Mesodermal cell (in vitro differentiated cells): ENCODE measurements around the gene SWT1.

Experiments used
- H3K27ac ChIP-seq: 2 replicates; pipeline ENCODE4 v1.7.0; 2013; ENCODE audit warnings: mild to moderate bottlenecking, low read depth, low read length, moderate library complexity; ENCODE audit not compliant: severe bottlenecking
- H3K36me3 ChIP-seq: 2 replicates; pipeline ENCODE4 v1.7.1; 2013; ENCODE audit warnings: mild to moderate bottlenecking, low read length, moderate library complexity; ENCODE audit not compliant: control insufficient read depth, insufficient read depth
- H3K4me1 ChIP-seq: one replicate; pipeline ENCODE4 v1.7.1; 2013; ENCODE audit warnings: mild to moderate bottlenecking, low read length; ENCODE audit not compliant: insufficient read depth, control insufficient read depth, poor library complexity, severe bottlenecking
- H3K4me3 ChIP-seq: 2 replicates; pipeline ENCODE4 v1.7.0; 2013; ENCODE audit warnings: low read length, control low read depth, mild to moderate bottlenecking; ENCODE audit not compliant: insufficient read depth, poor library complexity, severe bottlenecking; ENCODE audit errors: extremely low read depth
- H3K9me3 ChIP-seq: 2 replicates; pipeline ENCODE4 v1.7.1; 2013; ENCODE audit warnings: mild to moderate bottlenecking, low read length, moderate library complexity; ENCODE audit not compliant: control insufficient read depth
- WGBS, 2 experiments: methylation state at CpG; one replicate each; pipeline ENCODE4 v1.1.5; 2013; ENCODE audit warnings: missing lambda C conversion rate in 2 of 2; ENCODE audit not compliant: insufficient coverage in 2 of 2; 5-methylcytosine and 5-hydroxymethylcytosine counted together

The SWT1 gene

GRCh38 chr1:185284533-185285276, 127.7 kb downstream of the SWT1 start:
- H3K36me3 ChIP-seq: peaks cover 6% of the 10 kb centered on the region

GRCh38 chr1:185287451-185287850, 130.5 kb downstream of the SWT1 start:
- WGBS, 2 experiments: 80 to 100% methylated on average over 1 of the region's 2 CpGs
- H3K4me1 ChIP-seq: peaks cover 10% of the 10 kb centered on the region
- H3K27ac ChIP-seq: no peak overlapping the region
- H3K9me3 ChIP-seq: no peaks in the 10 kb centered on the region
- no peak overlapping the region for H3K4me3 ChIP-seq
- peaks cover 10% of the 10 kb centered on the region for H3K36me3 ChIP-seq

More at GRCh38 chr1:185284533-185285276, 127.7 kb downstream of the SWT1 start:
- WGBS, 2 experiments: no CpG with 5 or more reads among the region's 2 CpGs
- Histone ChIP-seq H3K9me3 (no peaks in the 10 kb centered on the region), H3K27ac (peak overlapping the region; percentile 64), H3K4me3 (no peak overlapping the region), H3K4me1 (peaks cover 10% of the 10 kb centered on the region)

- Histone ChIP-seq H3K27ac (no peak overlapping the region), H3K4me1 (peaks cover 10% of the 10 kb centered on the region), H3K36me3 (peaks cover 10% of the 10 kb centered on the region), H3K4me3 (no peak overlapping the region), H3K9me3 (no peaks in the 10 kb centered on the region)
- WGBS, 2 experiments: 100% methylated on average over 1 of the region's 3 CpGs; no CpG with 5 or more reads in 1 of the 2 experiments
Measured at GRCh38 chr1:185288435-185288834, 131.5 kb downstream of the SWT1 start.

- H3K27ac ChIP-seq: no peak overlapping the region
- H3K4me3 ChIP-seq: no peak overlapping the region
- H3K9me3 ChIP-seq: no peaks in the 10 kb centered on the region
- H3K4me1 ChIP-seq: peaks cover 5% of the 10 kb centered on the region
- peaks cover 18% of the 10 kb centered on the region for H3K36me3 ChIP-seq
Measured at GRCh38 chr1:185289880-185290279, 132.9 kb downstream of the SWT1 start.

- Histone ChIP-seq H3K4me3 (no peak overlapping the region), H3K36me3 (peaks cover 28% of the 10 kb centered on the region), H3K27ac (no peak overlapping the region), H3K4me1 (no peaks in the 10 kb centered on the region), H3K9me3 (no peaks in the 10 kb centered on the region)
- 83% methylated on average over 1 of the region's 1 CpG; no CpG with 5 or more reads in 1 of the 2 experiments for WGBS, 2 experiments
Measured at GRCh38 chr1:185291159-185291558, 134.2 kb downstream of the SWT1 start.

GRCh38 chr1:185291652-185292051, 134.7 kb downstream of the SWT1 start:
- H3K36me3 ChIP-seq: peaks cover 33% of the 10 kb centered on the region
- H3K27ac ChIP-seq: no peak overlapping the region
- no peaks in the 10 kb centered on the region for H3K4me1 ChIP-seq
- no peaks in the 10 kb centered on the region for H3K9me3 ChIP-seq
- no CpG with 5 or more reads among the region's 1 CpG for WGBS, 2 experiments
- no peak overlapping the region for H3K4me3 ChIP-seq

- no CpG with 5 or more reads among the region's 5 CpGs for WGBS, 2 experiments
- H3K36me3 ChIP-seq: peaks cover 38% of the 10 kb centered on the region
Measured at GRCh38 chr1:185292237-185292636, 135.3 kb downstream of the SWT1 start.

GRCh38 chr1:185293967-185294542, 137.1 kb downstream of the SWT1 start:
- Histone ChIP-seq H3K27ac (peak overlapping the region; percentile 16), H3K4me1 (no peaks in the 10 kb centered on the region), H3K9me3 (no peaks in the 10 kb centered on the region), H3K4me3 (no peak overlapping the region), H3K36me3 (peaks cover 53% of the 10 kb centered on the region)
- WGBS, 2 experiments: 100% methylated on average over 1 of the region's 1 CpG

More at GRCh38 chr1:185292237-185292636, 135.3 kb downstream of the SWT1 start:
- Histone ChIP-seq H3K4me1 (no peaks in the 10 kb centered on the region), H3K4me3 (no peak overlapping the region), H3K9me3 (no peaks in the 10 kb centered on the region), H3K27ac (no peak overlapping the region)

GRCh38 chr1:185295091-185295490, 138.1 kb downstream of the SWT1 start:
- Histone ChIP-seq H3K9me3 (no peaks in the 10 kb centered on the region), H3K36me3 (peaks cover 64% of the 10 kb centered on the region), H3K4me3 (no peak overlapping the region), H3K4me1 (no peaks in the 10 kb centered on the region), H3K27ac (peak overlapping the region; percentile 18)

GRCh38 chr1:185297982-185298381, 141.0 kb downstream of the SWT1 start:
- 95 to 100% methylated on average over 2 of the region's 2 CpGs for WGBS, 2 experiments
- Histone ChIP-seq H3K36me3 (peaks cover 84% of the 10 kb centered on the region), H3K27ac (no peak overlapping the region), H3K9me3 (no peaks in the 10 kb centered on the region), H3K4me1 (no peaks in the 10 kb centered on the region), H3K4me3 (no peak overlapping the region)

GRCh38 chr1:185300152-185300551, 143.2 kb downstream of the SWT1 start:
- H3K9me3 ChIP-seq: no peaks in the 10 kb centered on the region
- no peak overlapping the region for H3K27ac ChIP-seq
- peaks cover 94% of the 10 kb centered on the region for H3K36me3 ChIP-seq
- H3K4me1 ChIP-seq: no peaks in the 10 kb centered on the region
- WGBS, 2 experiments: 100% methylated on average over 3 to 4 of the region's 6 CpGs
- H3K4me3 ChIP-seq: no peak overlapping the region
